GM19043 (cell line): ENCODE measurements around the gene KLHL29.

ENCODE experiments used
- ATAC-seq: cut with Tn5 transposase; IDR thresholded peaks from one replicate; pipeline ENCODE4 v1.9.1; 2021; ENCODE audit warnings: low read depth; ENCODE audit not compliant: unreplicated experiment

The KLHL29 gene

GRCh38 chr2:23697256-23698075, 312.5 kb downstream of the KLHL29 start:
- ATAC-seq: no peak

DNA sequence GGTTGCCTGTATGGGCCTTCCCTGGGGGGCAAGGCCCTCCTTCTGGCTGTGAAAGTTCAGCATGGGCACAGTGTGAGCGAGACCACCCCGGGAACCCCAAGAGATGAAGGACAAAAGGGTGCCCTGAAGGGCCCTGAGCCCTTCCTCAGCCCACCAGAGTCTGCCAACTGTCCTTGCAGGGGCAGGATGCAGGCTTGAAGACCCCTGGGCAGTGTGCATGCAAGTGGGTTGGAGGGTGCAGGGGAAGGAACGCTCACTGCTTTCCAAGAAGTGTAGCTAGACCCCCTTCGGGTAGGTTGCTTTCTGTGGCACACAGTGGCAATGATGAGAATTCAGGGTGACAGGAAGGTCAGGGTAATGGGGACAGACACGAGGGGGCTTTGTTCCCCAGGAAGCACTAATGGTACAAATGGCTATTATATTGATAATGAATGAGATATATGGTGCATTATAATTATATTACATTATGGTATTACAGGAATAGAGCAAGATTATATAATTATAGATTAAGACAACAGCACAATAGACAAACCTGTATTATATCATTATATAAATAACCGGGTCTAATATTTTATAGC, 313.2 kb downstream of the KLHL29 start:
- ATAC-seq: no peak

GRCh38 chr2:23698721-23699579, 314.0 kb downstream of the KLHL29 start:
- ATAC-seq: no peak

GRCh38 chr2:23699580-23699925, 314.6 kb downstream of the KLHL29 start:
- ATAC-seq: no peak

DNA sequence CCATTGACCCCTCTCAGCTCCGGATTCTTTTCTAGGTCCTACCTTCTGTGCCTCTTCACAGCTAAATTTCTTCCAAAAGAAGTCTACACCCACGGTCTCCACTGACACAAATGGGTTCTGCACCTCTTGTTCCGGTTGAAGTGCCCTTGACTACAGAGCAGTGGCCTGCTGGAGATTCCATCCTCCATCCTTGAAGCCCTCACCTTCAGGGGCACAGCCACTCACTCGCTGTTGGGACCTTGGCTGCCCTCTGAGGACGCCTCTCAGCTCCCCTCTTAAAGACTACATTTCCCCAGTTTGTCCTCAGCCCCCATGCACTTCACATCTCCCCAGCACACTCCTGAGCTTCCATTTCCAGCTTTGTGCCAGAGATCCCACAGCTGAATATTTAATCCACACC, 315.6 kb downstream of the KLHL29 start:
- ATAC-seq: no peak

GRCh38 chr2:23703037-23703582, 318.1 kb downstream of the KLHL29 start:
- no peak for ATAC-seq

DNA sequence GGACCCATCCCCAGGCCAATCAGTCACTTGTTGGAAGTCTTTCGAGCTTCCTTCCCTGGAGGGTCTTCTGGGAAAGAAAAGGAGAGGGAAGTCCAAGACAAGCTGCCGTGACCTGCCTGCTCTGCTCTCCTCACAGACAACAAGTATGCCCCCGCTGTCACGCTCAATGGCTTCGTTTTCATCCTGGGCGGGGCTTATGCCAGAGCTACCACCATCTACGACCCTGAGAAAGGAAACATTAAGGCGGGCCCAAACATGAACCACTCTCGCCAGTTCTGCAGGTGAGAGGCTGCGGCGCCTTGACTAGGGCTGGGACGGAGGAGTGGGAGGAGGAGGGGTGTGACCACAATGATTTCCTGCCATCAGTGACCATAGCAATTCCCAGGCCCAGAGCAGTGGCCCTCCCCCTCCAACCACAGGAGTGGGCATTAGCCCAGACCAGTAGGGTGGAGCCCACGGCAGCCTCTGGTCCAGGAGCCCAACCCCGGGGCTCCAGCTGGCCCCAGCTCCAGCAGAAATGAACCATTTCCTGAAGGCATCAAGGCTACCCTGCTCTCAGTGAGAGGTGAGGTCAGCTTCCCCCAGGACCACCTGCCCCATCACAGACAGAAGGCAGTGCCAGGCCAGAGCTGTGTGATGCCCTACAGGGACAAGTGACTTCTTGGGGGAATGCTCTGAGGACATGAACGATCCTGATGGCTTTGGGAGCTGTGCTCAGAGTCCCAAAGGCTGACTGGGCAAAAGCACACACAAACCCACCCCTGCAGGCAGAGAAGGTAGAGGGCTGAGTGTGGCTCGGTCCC, 318.8 kb downstream of the KLHL29 start:
- no peak for ATAC-seq

- no peak for ATAC-seq
These were observed 321.0 kb downstream of the KLHL29 start for GRCh38 chr2:23705771-23706612.

DNA sequence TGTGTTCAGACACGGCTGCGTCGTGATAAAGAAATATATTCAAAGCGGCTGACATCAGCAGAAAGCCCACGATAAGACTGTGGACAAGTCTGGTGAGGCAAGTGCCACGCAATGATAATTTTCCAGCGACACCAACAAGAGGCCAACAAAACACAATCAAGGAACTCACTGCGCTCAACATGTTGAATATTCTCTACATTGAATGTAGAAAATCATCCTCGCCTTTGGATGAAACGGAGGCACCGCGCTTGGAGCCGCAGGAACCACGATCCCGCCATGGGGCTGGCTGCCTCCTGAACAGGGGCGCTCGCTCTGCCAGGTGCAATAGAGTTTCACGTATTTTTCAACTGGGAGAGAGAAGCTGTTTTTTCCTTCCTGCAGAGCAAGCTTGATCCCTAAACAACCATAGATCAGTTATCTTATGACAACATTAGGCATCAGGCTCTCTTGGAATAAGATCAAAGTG, 321.7 kb downstream of the KLHL29 start:
- no peak for ATAC-seq

DNA sequence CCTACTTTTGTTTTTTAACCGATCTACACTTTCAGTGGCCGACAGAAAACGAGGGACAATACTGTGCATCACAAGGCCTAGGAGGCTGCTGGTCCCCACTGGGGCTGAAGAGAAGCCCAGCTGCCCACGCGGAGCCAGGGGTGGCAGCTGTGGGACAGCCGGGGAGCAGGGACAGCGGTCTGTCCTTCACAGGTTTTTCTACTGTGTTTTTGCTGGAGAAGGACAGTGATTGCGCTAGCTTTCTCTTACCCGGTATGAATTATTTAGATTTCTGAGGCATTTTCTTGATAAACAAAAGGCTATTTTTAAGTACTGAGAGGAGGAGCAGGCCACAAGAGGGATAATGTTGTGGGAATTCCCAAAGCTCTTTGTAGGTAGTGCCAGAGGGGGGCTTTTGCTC, 322.1 kb downstream of the KLHL29 start:
- ATAC-seq: no peak

- ATAC-seq: no peak
These were observed 323.8 kb downstream of the KLHL29 start for GRCh38 chr2:23708771-23709170.

- ATAC-seq: no peak
These were observed 324.3 kb downstream of the KLHL29 start for GRCh38 chr2:23709311-23709710.

DNA sequence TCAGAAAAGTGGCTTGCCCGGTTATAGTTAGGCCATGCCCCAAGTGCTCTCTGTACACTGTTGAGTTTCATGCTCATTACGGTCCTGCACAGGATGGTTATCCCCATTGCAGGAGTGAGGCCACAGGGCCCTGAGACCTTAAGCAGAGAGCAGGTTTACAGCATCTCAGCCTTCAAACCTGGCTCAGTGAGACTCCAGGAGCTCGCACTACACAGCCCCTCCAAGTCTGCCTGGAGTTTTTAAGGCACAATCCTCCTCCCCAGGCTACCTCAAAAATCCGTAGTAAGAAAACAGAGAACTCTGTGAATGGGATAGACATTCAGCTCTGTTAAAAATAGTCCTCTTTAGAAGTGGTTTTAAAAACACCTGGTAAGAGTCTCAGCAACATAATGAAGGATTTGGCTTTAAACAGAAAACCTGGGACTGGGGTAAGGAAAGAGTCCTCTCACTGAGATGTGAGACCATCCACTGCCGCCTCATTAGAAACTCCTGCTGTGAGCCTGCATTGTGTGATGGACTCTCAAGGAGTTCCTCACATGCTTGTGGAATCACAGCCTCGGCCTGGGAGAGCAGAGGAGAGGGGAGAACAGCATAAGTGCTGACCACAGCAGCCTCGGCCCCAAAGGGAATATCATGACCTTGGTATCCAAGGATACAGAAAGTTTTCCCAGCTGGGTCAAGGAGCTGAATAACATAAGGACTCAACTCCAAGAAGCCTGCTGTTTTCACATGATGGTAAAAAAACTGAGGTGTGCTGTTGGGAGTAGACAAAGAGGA, 327.2 kb downstream of the KLHL29 start:
- no peak for ATAC-seq

GRCh38 chr2:23712756-23713151, 327.8 kb downstream of the KLHL29 start:
- ATAC-seq: no peak

DNA sequence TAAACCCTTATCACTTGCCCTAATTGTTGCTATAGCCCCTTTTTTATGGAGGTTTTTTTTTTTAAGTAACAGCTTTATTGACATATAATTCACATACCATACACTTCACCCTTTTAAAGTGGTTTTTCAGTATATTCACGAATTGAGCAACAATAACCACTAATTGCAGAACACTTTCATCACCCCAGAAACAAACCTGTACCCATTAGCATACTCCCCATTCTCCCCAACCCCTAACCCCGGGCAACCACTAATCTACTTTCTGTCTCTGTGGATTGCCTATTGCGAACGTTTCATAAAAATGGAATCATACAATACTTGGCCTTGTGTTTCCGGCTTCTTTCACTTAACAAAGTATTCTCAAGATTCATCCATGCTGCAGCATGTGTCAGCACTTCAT, 328.4 kb downstream of the KLHL29 start:
- ATAC-seq: no peak

GRCh38 chr2:23718931-23719700, 334.1 kb downstream of the KLHL29 start:
- ATAC-seq: no peak

- no peak for ATAC-seq
These were observed 334.7 kb downstream of the KLHL29 start for GRCh38 chr2:23719716-23720115.
